Psoas muscle (tissue), 8 donors: ENCODE data around the gene MOCS1. TPM values are rescaled to one million over a fixed set of nuclear protein-coding genes. Genes with fewer than 3 reads are reported as not detected.

Experiments used
- ATAC-seq, 4 donors: fragments of 200-7000 bp; cut with Tn5 transposase; one replicate each; pipeline ENCODE4 v1.9.1; 2020; ENCODE audit warnings: moderate library complexity in 3 of 4, mild to moderate bottlenecking in 2 of 4
- DNase-seq, 2 donors: peaks; one replicate each; pipeline ENCODE4 v3.0.0-alpha.2; 2020
- H3K27ac ChIP-seq: fragments of 200-600 bp; one replicate; pipeline ENCODE4 v1.8.0; 2022
- H3K27me3 ChIP-seq, 3 donors: fragments of 200-600 bp in 1 of 3; one replicate each; pipeline versions ENCODE4 v1.6.1 to v1.8.0; 2013 to 2022; ENCODE audit warnings: low read length in 2 of 3, mild to moderate bottlenecking in 2 of 3, moderate library complexity in 1 of 3; ENCODE audit not compliant: insufficient read depth in 3 of 3
- H3K36me3 ChIP-seq, 2 donors: fragments of 200-600 bp in 1 of 2; one replicate each; pipeline versions ENCODE4 v1.6.1 to v1.8.0; 2013 to 2022; ENCODE audit warnings: low read depth in 1 of 2, mild to moderate bottlenecking in 1 of 2, moderate library complexity in 1 of 2; ENCODE audit not compliant: insufficient read depth in 1 of 2
- H3K4me1 ChIP-seq: fragments of 200-600 bp; one replicate; pipeline ENCODE4 v1.8.0; 2022
- H3K4me3 ChIP-seq: fragments of 200-600 bp; one replicate; pipeline ENCODE4 v1.8.0; 2022; ENCODE audit warnings: mild to moderate bottlenecking
- H3K9me3 ChIP-seq: fragments of 200-600 bp; one replicate; pipeline ENCODE4 v1.8.0; 2022
- WGBS, 3 donors: extraction: QIAGEN DNeasy Blood & Tissue Kit; methylation state at CpG; one replicate each; pipeline versions ENCODE4 v1.1.6 to v1.1.7; 2013; 5-methylcytosine and 5-hydroxymethylcytosine counted together
- intact Hi-C, 2 donors: fragments of 100-400 bp; cut with DNase I; formaldehyde crosslinking; loops; one replicate each; pipeline versions ENCODE4 v1.11.0 to v1.14.2; 2022
- polyA plus RNA-seq, 3 donors: library from polyadenylated mRNA; stranded (reverse); fragments of 200-250 nt; gene quantifications; one replicate each; pipeline ENCODE4 v1.2.3, GENCODE V29; 2013
- total RNA-seq, 4 donors: library from RNA; stranded (reverse); fragmentation: NEBNext Ultra II Directional in 2 of 4; extraction: Animal tissue kit (Norgen Biotek cat#: 25700) in 2 of 4; gene quantifications; one replicate each; pipeline versions ENCODE4 v1.2.1 to v1.2.4, GENCODE V29; 2021 to 2023
- TF ChIP-seq, protein P1 (sequence below): fragments of 200-600 bp; IDR thresholded peaks from one replicate; pipeline ENCODE4 v1.8.0; 2022; ENCODE audit warnings: antibody characterized with exemption
- donor health status: healthy with polysubstance abuse.
- donor health status: DM: no; HTN: no; CAD: no; lungs with moderate emphysema.
- donor health status: Bipolar disorder and iron deficiency.
- donor health status: healthy.
- donor health status: DM: yes; HTN: yes; CAD: no.
- donor health status: DM: no; HTN: no; CAD: no.
- donor health status: DM: no; HTN: no; CAD: no.
- donor health status: DM: yes; HTN: yes; CAD: no.

Gene MOCS1
- total and polyA plus RNA-seq, 7 donors = 17.3 to 44.2 (median 32.5) TPM

DNA sequence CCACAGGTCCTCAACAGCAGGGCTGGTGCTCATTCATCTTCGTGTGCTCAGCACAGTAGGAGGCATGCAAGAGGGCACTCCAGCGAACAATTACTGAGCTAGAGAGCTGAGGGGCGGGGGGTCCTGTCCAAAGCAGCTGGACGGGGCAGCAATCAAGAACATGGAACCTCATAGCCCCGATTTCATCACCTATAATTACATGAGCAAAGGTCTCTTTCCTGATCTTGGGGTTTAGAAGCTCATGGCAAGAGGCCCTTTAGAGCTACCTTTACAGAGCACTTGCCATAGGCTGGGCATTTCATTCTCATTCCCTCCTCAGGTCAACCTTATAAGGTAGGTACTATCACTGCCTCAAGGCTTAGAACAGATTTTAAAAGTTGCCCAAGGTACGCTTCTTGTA lies 10.4 kb downstream of the MOCS1 start:
- Histone ChIP-seq H3K4me3 (no peak overlapping the region), H3K36me3 (peaks cover 12 to 74% of the 10 kb centered on the region in 2 donors), H3K4me1 (peaks cover 53% of the 10 kb centered on the region), H3K9me3 (no peaks in the 10 kb centered on the region), H3K27ac (peak overlapping the region; percentile 50), H3K27me3 (no peaks in the 10 kb centered on the region)
- TF ChIP-seq, protein P1, sequence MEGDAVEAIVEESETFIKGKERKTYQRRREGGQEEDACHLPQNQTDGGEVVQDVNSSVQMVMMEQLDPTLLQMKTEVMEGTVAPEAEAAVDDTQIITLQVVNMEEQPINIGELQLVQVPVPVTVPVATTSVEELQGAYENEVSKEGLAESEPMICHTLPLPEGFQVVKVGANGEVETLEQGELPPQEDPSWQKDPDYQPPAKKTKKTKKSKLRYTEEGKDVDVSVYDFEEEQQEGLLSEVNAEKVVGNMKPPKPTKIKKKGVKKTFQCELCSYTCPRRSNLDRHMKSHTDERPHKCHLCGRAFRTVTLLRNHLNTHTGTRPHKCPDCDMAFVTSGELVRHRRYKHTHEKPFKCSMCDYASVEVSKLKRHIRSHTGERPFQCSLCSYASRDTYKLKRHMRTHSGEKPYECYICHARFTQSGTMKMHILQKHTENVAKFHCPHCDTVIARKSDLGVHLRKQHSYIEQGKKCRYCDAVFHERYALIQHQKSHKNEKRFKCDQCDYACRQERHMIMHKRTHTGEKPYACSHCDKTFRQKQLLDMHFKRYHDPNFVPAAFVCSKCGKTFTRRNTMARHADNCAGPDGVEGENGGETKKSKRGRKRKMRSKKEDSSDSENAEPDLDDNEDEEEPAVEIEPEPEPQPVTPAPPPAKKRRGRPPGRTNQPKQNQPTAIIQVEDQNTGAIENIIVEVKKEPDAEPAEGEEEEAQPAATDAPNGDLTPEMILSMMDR = no peak
- DNase-seq (no peak), ATAC-seq (no peak)
- intact Hi-C loops = no loop called here
- 74 to 77% (median 74%) methylated on average over 6 of the region's 6 CpGs for WGBS, 3 donors

DNA sequence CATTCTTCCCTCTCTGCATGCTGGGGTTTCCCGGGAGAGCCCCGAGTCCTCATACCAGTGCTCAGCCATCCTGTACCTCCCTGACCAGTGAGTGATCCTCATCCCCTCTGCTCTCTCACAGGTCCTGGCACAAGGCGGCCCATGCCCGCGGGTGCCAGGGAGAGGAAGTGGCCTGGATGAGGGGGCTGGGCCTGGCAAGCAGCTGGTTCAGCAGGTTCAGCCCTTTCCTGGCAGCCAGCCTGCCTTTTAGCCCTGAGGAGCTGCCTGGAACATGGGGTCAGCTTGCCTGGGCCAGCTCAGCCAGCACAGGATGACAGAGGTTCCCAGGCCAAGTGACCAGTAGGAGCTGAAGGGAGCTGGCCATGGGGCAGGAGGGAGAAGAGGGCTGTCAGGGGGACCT lies 10.9 kb downstream of the MOCS1 start:
- ATAC-seq (peak; percentile 43 to 92 (median 84)), DNase-seq (peak in 1 of 2 donors; percentile 93)
- Histone ChIP-seq H3K27me3 (no peaks in the 10 kb centered on the region), H3K9me3 (no peaks in the 10 kb centered on the region), H3K4me1 (peaks cover 48% of the 10 kb centered on the region), H3K27ac (peak overlapping the region; percentile 61), H3K36me3 (peaks cover 12 to 79% of the 10 kb centered on the region in 2 donors), H3K4me3 (no peak overlapping the region)
- WGBS, 3 donors = 25 to 50% (median 48%) methylated on average over 5 of the region's 5 CpGs
- intact Hi-C loops = no loop called here
- TF ChIP-seq, protein P1 = no peak

DNA sequence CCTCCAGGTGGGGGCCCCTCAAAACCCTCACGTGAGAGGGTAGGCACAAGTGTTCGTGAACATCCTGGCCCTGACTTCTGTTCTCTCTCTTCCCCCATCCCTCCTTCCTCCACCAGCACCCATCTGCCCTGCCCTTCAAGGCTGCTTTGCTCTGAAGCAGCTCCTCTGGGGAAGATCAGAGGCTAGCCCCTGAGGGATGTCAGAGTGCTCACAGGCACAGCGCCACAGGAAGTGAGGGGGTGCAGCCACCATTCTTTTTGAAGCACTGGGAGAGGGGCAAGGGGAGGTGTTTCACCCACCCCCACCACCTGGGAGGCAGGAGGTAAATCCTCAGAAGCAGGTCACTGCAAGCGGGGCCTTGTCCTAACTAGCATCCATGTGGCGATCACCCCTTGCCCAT lies 11.4 kb downstream of the MOCS1 start:
- peak overlapping the region; percentile 61 for H3K27ac ChIP-seq
- peaks cover 44% of the 10 kb centered on the region for H3K4me1 ChIP-seq
- H3K4me3 ChIP-seq = no peak overlapping the region
- DNase-seq (no peak), ATAC-seq (no peak)
- TF ChIP-seq, protein P1 = no peak
- H3K9me3 ChIP-seq = no peaks in the 10 kb centered on the region
- H3K27me3 ChIP-seq = no peaks in the 10 kb centered on the region
- H3K36me3 ChIP-seq = peaks cover 12 to 84% of the 10 kb centered on the region in 2 donors
- 89 to 94% (median 92%) methylated on average over 5 of the region's 5 CpGs for WGBS, 3 donors
- intact Hi-C loops = no loop called here

DNA sequence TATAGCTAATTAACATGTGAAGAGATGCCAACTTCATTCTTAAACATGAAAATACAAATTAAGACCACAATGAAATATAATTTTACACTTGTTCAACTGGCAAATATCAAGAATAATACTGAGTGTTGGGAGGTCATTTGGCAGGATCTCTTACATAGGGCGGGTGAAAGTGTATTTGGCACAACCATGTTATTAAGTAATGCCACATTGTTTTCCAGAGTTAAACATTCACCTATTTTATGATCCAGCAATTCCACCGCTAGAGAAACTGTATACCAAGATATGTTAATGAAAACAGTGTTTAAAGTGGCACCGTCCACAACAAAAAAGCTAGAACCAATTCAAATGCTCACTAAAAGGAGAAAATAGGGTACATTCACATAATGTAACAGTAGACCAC lies 14.1 kb downstream of the MOCS1 start:
- Histone ChIP-seq H3K27me3 (no peaks in the 10 kb centered on the region), H3K36me3 (peaks cover 8 to 98% of the 10 kb centered on the region in 2 donors), H3K9me3 (no peaks in the 10 kb centered on the region), H3K4me3 (no peak overlapping the region), H3K27ac (no peak overlapping the region), H3K4me1 (peaks cover 23% of the 10 kb centered on the region)
- TF ChIP-seq, protein P1 = no peak
- ATAC-seq (no peak), DNase-seq (no peak)
- intact Hi-C loops = no loop called here
- WGBS, 3 donors = 72 to 77% (median 74%) methylated on average over 3 of the region's 3 CpGs

DNA sequence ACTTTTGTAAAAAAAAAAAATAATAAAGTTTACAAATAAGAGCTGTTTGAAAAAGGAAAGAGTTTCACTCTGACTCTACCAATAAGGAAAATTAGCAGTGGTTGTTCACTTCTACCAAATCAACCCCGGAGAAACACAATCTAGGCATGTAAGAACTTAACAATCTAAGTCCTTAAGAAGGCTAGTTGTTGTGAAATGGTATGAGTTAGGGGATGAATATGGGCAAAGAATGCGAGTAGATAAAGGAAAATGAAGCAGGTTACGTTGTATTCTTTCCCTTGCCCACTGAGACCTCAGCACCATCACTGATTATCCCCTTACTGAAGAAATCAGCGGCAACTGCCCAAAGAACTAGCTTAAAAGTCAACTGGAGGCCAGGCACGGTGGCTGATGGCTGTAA lies 15.4 kb downstream of the MOCS1 start:
- Histone ChIP-seq H3K27me3 (no peaks in the 10 kb centered on the region), H3K9me3 (no peaks in the 10 kb centered on the region), H3K36me3 (peaks cover 6 to 98% of the 10 kb centered on the region in 2 donors), H3K4me1 (peaks cover 10% of the 10 kb centered on the region), H3K4me3 (no peak overlapping the region), H3K27ac (no peak overlapping the region)
- 83 to 91% (median 83%) methylated on average over 5 of the region's 5 CpGs for WGBS, 3 donors
- ATAC-seq = no peak
- TF ChIP-seq, protein P1 = no peak
- intact Hi-C loops = no loop called here
- no peak for DNase-seq
